Loucy (cell line): Measurements from ENCODE around the gene RANBP3L.

Experiments
- H2AFZ ChIP-seq: fragments of 200-600 bp; sonication (generic); 2 replicates; pipeline ENCODE4 v1.6.0; 2016; ENCODE audit warnings: antibody characterized with exemption, mild to moderate bottlenecking, low read length, moderate library complexity
- H3F3A ChIP-seq: fragments of 200-600 bp; 2 replicates; pipeline ENCODE4 v1.6.0; 2016; ENCODE audit warnings: antibody characterized with exemption, low read depth, mild to moderate bottlenecking
- H3K27me3 ChIP-seq: fragments of 200-600 bp; sonication (generic); 2 replicates; pipeline ENCODE4 v1.6.1; 2014; ENCODE audit warnings: low read length, mild to moderate bottlenecking; ENCODE audit not compliant: insufficient read depth, poor library complexity, severe bottlenecking
- H3K36me3 ChIP-seq: fragments of 200-600 bp; sonication (generic); 2 replicates; pipeline ENCODE4 v1.6.1; 2016; ENCODE audit warnings: low read length; ENCODE audit not compliant: insufficient read depth
- H3K4me1 ChIP-seq: fragments of 200-600 bp; sonication (generic); 2 replicates; pipeline ENCODE4 v1.5.1; 2014; ENCODE audit warnings: low read length, mild to moderate bottlenecking; ENCODE audit not compliant: insufficient read depth, poor library complexity, severe bottlenecking
- H3K4me2 ChIP-seq: fragments of 200-600 bp; sonication (generic); 2 replicates; pipeline ENCODE4 v1.6.0; 2014; ENCODE audit warnings: antibody characterized with exemption, low read length, low read depth, mild to moderate bottlenecking; ENCODE audit not compliant: poor library complexity, severe bottlenecking
- H3K4me3 ChIP-seq: fragments of 200-600 bp; sonication (generic); 2 replicates; pipeline ENCODE4 v1.5.1; 2014; ENCODE audit warnings: low read length, mild to moderate bottlenecking, mixed read lengths; ENCODE audit not compliant: poor library complexity, severe bottlenecking
- H3K79me2 ChIP-seq: fragments of 200-600 bp; sonication (generic); 2 replicates; pipeline ENCODE4 v1.6.1; 2014; ENCODE audit warnings: low read length; ENCODE audit not compliant: insufficient read depth
- H3K9ac ChIP-seq: fragments of 200-600 bp; sonication (generic); 2 replicates; pipeline ENCODE4 v1.6.0; 2014; ENCODE audit warnings: mild to moderate bottlenecking, low read depth, low read length, moderate library complexity; ENCODE audit not compliant: poor library complexity, severe bottlenecking
- H3K9me2 ChIP-seq: fragments of 200-600 bp; sonication (generic); replicated peaks from 2 replicates; pipeline ENCODE4 v1.6.1; 2016; ENCODE audit warnings: low read depth, low read length, mixed read lengths
- H3K9me3 ChIP-seq: fragments of 200-600 bp; sonication (generic); 2 replicates; pipeline ENCODE4 v1.6.1; 2014; ENCODE audit warnings: mild to moderate bottlenecking, antibody characterized with exemption, low read length, low read depth; ENCODE audit not compliant: insufficient read depth
- H4K20me1 ChIP-seq: fragments of 200-600 bp; sonication (generic); 2 replicates; pipeline ENCODE4 v1.6.0; 2014; ENCODE audit warnings: antibody characterized with exemption, low read length, mild to moderate bottlenecking; ENCODE audit not compliant: insufficient read depth, poor library complexity, severe bottlenecking
- EZH2phosphoT487 ChIP-seq: fragments of 200-600 bp; IDR thresholded peaks from 2 replicates; pipeline ENCODE4 v1.6.1; 2018; ENCODE audit warnings: antibody characterized with exemption, mild to moderate bottlenecking, moderate library complexity, borderline replicate concordance
- TF ChIP-seq, protein P1 (sequence below): fragments of 200-600 bp; sonication (generic); conservative IDR thresholded peaks from 2 replicates; pipeline ENCODE4 v1.5.1; 2014; ENCODE audit warnings: mild to moderate bottlenecking, antibody characterized with exemption, low read length

The RANBP3L gene

DNA sequence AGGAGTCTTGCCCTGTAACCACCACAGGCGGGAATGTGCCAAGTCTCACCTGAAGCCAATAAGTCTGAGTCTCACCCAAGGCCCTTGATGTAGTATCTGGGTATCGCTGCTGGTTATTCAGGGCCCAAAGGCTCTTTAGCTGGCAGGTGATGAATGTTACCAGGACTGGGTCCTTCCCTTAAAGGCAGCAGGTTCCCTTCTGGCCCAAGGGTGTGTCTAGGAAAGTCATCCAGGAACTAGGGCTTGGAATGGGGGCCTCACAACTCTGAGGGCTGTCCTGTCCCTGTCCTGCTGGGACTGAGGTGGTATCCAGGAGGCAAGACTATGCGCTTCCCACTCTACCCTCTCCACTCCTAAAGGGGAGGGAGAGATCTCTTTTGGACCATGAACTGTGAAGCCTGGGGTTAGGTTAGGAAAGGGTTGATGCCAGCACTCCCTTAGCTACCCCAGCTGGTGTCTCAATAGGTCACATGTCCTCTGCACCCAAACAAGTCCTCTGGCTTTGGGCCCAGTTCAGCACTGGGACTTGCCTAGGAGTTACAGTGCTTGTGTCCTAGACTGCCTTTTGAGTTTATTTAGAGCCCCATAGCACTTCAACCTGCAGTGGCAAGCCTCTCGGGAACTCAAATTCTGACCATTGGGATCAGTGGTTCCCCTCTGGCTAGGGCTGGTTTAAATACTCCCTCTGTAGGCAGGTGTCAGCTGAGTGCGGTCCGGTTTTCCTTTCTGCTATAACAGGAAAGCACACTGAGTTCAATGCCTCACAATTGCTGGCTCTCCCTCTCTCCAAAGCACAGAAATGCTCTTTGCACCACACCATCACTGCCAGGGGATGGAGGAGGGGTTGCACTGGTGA is 22.5 kb upstream of the RANBP3L start:
- H3K4me2 ChIP-seq = no peak overlapping the region
- TF ChIP-seq EZH2phosphoT487 = no peak
- TF ChIP-seq, protein P1, sequence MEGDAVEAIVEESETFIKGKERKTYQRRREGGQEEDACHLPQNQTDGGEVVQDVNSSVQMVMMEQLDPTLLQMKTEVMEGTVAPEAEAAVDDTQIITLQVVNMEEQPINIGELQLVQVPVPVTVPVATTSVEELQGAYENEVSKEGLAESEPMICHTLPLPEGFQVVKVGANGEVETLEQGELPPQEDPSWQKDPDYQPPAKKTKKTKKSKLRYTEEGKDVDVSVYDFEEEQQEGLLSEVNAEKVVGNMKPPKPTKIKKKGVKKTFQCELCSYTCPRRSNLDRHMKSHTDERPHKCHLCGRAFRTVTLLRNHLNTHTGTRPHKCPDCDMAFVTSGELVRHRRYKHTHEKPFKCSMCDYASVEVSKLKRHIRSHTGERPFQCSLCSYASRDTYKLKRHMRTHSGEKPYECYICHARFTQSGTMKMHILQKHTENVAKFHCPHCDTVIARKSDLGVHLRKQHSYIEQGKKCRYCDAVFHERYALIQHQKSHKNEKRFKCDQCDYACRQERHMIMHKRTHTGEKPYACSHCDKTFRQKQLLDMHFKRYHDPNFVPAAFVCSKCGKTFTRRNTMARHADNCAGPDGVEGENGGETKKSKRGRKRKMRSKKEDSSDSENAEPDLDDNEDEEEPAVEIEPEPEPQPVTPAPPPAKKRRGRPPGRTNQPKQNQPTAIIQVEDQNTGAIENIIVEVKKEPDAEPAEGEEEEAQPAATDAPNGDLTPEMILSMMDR = no peak
- no peaks in the 10 kb centered on the region for H3K9me2 ChIP-seq
- H2AFZ ChIP-seq = no peak overlapping the region
- no peak overlapping the region for H3K9ac ChIP-seq
- H3F3A ChIP-seq = no peaks in the 10 kb centered on the region
- no peaks in the 10 kb centered on the region for H3K79me2 ChIP-seq
- no peaks in the 10 kb centered on the region for H3K27me3 ChIP-seq
- 0 out of 2 replicates have a peak, but pooled peaks cover 2% of the 10 kb centered on the region for H3K9me3 ChIP-seq
- no peak overlapping the region for H3K4me3 ChIP-seq
- H3K36me3 ChIP-seq = no peaks in the 10 kb centered on the region
- no peaks in the 10 kb centered on the region for H3K4me1 ChIP-seq
- H4K20me1 ChIP-seq = no peaks in the 10 kb centered on the region

DNA sequence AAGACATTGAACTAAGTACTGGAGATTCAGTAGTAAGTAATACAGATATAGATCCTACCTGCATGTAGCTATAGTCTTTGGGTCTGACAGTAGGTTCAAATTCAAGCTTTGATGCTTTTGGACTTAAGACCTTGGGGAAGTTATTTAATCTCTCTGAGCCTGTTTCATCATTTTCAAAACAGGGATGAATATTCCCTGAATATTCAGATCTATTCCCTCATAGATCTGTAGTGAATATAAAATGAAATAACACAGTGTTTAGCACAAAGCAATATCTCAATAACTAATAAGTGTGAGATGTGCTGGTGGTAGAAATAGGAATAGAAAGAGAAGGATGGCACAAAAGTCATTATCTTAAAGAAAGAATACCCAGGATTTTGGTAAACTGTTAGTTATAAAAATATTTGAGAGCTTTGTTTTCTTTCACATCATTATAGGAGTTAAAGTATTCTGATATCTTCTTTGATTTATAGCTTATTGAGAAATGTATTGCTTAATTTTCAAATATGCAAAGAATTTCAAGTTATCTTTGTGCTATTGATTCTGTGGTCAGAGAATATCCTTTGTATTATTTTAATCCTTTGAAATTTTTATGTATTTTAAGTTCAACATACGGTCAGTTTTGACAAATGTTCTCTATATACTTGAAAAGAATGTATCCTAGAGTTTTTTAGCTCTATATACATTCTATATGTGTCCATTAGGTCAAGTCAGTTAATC is 11.4 kb upstream of the RANBP3L start:
- Histone ChIP-seq H4K20me1 (no peaks in the 10 kb centered on the region), H3K4me1 (peaks cover 25% of the 10 kb centered on the region), H3K36me3 (no peaks in the 10 kb centered on the region), H3K9me3 (no peaks in the 10 kb centered on the region), H3K4me3 (no peak overlapping the region), H2AFZ (peak overlapping the region; percentile 2; the same call in 1 of the 2 replicates), H3K9ac (no peak overlapping the region), H3K79me2 (no peaks in the 10 kb centered on the region), H3K9me2 (no peaks in the 10 kb centered on the region), H3K4me2 (no peak overlapping the region), H3F3A (no peaks in the 10 kb centered on the region), H3K27me3 (no peaks in the 10 kb centered on the region)
- no peak for TF ChIP-seq EZH2phosphoT487
- TF ChIP-seq, protein P1 = no peak

DNA sequence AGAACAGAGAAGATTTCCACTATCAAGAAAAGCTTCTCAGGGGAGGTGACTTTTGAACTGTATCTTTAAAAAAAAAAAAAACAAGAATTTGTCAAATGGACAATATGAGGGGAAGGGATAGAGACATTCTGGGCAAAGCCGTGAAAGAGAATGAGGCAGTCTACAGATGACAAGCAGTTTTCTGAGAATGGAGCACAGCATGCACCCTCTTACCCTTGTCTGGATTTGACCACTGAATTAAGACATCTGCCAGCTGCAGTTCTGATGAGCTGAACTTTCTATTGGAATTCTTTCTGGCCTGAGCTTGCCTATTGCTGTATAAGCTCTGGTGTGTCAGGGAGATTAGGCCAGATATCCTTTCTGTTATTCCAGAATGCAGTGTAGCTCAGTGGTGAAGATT is 10.3 kb upstream of the RANBP3L start:
- Histone ChIP-seq H3F3A (no peaks in the 10 kb centered on the region), H3K36me3 (no peaks in the 10 kb centered on the region), H3K4me1 (peaks cover 25% of the 10 kb centered on the region), H2AFZ (peak overlapping the region; percentile 1; the same call in 1 of the 2 replicates), H3K4me3 (no peak overlapping the region), H3K9me3 (no peaks in the 10 kb centered on the region), H3K79me2 (no peaks in the 10 kb centered on the region), H3K4me2 (peak overlapping the region; percentile 59), H3K9ac (no peak overlapping the region), H4K20me1 (no peaks in the 10 kb centered on the region), H3K9me2 (no peaks in the 10 kb centered on the region), H3K27me3 (no peaks in the 10 kb centered on the region)
- TF ChIP-seq, protein P1 = no peak
- no peak for TF ChIP-seq EZH2phosphoT487
